ENCODE measurements around the gene LRRC8E.
"Not testable (repeated sequence)": the region's sequence is repeated elsewhere in the genome, so short reads cannot be mapped to it uniquely, and the experiment has no call there.

LRRC8E gene

DNA sequence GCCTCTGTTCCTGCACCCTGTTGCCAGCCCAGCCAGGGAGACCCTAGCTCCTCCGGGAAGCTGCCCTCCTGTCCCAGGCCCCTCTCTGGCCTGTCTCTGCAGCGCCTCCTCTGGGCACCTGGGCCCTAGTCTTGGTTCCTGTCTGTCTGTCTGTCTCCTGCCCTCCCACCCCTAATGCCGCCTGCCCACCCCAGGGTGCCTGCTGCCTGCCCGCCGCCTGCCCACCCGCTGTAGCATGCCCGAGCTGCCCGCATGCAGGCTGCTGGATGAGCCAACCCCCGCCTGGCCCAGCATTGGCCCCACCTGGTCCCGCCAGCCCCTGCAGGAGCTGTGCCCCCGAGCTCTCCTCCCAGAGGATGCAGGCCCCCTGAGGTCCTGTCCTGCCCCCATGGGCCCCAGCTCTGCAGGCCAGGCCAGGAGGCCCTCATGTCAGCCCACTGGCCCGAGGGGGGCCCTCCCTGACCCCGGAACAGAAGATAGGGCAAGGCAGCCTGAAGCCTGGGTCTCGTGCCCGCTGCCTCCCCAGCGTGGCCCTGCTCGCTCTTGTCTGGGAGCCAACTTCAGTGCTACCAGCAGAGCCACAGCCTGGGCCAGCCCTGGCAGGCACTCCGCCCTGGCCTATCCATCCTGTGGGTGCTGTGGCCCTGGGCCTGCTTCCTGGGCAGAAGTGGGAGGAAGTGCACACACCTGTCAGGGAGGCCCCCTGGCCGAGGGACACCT, 20.6 kb downstream of the LRRC8E start:
- DNase-seq (ENCODE audit: low read depth), result no peak

DNA sequence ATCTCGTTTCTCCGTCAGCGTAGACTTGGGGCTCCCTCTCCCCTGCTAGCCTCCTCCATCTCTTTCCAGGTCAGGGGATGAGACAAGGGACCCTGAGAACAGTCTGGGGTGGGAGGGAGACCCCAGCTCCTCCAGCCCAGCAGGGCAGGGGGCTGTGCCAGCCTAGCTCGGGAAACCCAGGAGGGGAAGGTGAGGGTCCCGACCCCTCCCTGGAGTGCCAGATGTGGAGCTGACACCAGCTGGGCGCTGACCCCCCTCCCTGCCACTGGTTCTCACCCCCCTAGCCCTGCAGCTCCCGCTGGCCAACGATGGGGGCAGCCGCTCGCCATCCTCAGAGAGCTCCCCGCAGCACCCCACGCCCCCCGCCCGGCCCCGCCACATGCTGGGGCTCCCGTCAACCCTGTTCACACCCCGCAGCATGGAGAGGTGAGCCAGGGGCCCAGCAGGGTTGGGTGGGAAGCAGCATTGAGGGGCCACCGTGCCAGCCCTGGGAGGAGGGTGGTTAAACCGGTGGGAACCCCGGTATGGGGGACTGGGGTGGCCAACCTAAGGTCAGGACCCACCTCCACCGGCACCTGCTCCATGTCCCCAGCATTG, 21.3 kb downstream of the LRRC8E start:
- no peak for DNase-seq (ENCODE audit: low read depth)

DNA sequence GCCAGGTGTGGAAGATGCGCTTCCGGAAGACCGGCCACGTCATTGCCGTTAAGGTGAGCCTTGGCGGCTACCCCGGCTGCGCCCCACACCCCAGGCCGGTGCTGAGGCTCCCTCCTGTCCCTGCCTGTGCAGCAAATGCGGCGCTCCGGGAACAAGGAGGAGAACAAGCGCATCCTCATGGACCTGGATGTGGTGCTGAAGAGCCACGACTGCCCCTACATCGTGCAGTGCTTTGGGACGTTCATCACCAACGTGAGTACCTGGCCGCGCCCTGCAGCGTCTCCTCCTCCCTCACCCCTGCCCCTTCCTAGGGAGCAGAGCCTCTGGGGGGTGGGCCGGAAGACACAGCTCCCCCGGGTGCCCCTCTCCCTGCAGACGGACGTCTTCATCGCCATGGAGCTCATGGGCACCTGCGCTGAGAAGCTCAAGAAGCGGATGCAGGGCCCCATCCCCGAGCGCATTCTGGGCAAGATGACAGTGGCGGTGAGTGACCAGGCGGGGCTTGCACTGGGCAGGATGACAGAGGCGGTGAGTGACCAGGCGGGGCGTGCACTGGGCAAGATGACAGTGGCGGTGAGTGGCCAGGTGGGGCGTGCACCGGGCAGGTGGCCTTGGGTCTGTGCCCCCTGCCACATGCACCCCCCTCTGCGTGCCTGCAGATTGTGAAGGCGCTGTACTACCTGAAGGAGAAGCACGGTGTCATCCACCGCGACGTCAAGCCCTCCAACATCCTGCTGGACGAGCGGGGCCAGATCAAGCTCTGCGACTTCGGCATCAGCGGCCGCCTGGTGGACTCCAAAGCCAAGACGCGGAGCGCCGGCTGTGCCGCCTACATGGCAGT, 22.2 kb downstream of the LRRC8E start:
- no peak for DNase-seq (ENCODE audit: low read depth)

DNA sequence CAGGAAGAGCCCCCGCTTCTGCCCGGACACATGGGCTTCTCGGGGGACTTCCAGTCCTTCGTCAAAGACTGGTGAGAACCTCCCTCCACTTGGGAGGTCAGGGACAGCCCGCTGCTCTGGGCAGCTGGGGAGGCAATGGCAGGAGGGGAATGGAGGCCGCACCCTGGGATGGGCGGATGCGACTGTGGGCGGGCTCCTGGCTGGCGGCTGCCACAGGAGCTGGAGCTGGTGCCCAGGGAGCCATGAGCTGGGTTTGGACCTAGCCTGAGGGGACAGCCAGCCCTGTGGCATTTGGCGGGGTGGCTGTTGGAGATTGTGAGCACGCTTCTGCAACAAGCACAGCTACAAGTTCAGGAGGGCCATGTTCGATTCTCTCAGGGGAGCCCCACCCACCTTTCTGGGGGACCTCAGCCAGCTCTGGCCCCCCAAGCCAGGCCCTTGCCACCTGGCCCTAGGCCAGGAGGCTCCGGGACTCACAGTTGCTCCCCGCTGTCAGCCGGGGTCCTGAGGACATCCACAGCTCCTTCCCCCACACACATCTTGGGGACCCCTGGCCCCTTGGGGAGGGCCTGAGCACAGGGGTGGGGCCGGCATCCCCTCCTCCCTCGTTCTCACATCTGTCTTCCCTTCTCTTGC, 23.3 kb downstream of the LRRC8E start:
- no peak for DNase-seq (ENCODE audit: low read depth)

DNA sequence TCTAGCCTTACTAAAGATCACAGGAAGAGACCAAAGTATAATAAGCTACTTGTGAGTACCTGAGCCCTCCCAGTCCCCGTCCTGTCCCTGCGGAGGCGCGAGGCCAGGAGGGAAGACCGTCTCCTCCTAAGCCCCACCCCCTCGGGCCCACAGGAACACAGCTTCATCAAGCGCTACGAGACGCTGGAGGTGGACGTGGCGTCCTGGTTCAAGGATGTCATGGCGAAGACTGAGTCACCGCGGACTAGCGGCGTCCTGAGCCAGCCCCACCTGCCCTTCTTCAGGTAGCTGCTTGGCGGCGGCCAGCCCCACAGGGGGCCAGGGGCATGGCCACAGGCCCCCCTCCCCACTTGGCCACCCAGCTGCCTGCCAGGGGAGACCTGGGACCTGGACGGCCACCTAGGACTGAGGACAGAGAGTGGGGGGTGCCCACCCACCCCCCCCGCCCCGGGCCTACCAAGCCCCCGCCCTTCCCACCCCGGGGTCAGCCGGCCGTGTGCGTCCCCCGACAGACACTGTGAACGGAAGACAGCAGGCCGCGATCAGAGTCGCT, 23.9 kb downstream of the LRRC8E start:
- no peak for DNase-seq (ENCODE audit: low read depth)

DNA sequence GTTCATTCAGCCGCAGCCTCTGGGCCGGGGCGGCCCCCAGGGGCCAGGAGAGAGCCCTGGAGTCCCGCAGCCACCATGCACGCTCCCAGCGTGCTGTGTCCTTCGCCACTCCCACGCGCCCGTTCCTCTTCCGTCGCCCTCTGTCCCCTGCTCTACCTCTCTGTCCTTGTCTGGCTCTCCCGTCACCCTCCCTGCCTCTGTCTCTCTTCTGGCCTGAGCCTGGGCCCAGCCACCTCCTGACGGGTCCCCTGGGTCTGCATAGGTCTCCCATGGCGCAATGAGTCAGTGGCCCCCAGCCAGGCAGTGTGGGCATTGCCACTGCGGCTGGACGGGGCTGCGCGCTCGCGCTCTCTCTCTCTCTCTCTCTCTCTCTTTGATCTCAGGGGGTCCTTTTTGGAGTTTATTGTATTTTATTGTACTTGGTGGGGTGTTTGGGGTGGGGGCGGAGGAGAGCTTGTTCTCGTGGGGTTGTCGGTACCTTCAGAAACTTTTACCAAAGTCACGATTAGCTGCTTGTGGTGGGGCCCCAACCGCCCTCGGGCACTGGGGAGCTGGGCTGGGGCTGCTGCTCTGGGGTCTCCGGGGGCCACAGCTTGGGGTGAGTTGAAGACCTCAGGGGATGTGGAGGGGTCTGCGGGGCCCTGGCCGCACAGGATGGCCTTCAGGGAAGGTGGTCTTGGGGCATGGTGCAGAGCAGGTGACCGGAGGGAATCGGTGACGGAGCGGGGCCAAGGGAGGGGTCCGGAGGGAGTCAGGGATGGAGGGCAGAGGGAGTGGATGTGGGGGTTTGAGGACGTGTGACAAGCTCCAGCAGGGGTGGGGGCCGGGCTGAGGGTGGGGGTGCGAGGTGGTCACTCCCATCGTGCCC, 24.6 kb downstream of the LRRC8E start:
- no peak for DNase-seq (ENCODE audit: low read depth)

DNA sequence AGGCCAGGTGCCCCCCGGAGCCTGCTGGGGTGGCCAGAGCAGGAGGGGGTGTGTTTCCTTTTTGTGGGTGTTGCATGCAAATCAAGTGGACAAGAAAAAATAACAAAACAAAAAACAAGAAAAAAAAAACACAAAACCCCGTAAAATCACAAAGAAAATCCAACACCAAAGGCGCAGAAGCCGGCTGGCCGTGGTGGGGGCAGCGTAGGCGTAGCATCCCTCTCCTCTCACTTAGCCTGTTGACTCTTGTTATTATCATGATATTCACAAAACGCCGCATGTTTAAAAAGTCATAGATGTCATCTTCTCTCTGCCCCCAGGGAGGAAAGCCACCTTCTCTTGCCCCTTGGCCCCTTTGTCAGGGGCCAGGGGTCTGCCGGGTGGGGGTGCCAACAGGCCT, 25.3 kb downstream of the LRRC8E start:
- no peak for DNase-seq (ENCODE audit: low read depth)

DNA sequence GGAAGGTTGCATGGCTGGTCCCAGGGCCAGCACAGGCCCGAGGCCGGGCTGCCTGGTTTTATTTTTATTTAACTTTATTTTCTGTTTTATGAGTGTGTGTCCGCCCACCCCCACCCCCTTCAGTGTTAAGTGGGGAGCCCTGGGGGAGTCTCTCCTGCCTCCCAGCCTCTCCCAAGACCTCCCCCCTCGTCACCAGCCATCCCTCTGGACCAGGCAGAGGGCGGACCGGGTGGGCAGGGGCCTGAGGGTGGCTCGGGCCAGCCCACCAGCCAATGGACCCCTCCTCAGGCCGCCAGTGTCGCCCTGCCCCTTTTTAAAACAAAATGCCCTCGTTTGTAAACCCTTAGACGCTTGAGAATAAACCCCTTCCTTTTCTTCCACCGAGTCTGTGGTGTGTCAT, 25.8 kb downstream of the LRRC8E start:
- no peak for DNase-seq (ENCODE audit: low read depth)

DNA sequence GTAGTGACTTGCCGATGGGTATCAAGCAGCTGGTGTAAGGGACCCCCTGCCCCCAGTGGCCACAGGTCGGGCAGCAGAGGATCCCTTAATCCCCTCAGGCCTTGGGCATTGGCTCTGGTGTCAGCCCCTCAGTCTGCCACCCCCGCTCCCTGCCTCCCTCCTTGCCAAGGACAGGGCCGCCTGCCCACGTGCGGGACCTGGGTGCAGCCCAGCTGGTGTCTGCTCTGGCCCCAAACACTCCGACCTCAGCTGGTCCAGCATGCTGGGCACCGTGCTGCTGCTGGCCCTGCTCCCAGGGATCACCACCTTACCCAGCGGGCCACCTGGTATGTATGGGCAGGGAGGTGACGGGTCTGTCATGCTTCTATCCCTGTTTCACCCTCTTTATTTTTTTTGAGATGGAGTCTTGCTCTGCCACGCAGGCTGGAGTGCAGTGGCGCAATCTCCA, 26.3 kb downstream of the LRRC8E start, which contains the start of gene TGFBR3L:
Gene TGFBR3L, plus strand, starts transcription at position 233 of the 448 bp plus-strand sequence.
- no peak for DNase-seq (ENCODE audit: low read depth)

DNA sequence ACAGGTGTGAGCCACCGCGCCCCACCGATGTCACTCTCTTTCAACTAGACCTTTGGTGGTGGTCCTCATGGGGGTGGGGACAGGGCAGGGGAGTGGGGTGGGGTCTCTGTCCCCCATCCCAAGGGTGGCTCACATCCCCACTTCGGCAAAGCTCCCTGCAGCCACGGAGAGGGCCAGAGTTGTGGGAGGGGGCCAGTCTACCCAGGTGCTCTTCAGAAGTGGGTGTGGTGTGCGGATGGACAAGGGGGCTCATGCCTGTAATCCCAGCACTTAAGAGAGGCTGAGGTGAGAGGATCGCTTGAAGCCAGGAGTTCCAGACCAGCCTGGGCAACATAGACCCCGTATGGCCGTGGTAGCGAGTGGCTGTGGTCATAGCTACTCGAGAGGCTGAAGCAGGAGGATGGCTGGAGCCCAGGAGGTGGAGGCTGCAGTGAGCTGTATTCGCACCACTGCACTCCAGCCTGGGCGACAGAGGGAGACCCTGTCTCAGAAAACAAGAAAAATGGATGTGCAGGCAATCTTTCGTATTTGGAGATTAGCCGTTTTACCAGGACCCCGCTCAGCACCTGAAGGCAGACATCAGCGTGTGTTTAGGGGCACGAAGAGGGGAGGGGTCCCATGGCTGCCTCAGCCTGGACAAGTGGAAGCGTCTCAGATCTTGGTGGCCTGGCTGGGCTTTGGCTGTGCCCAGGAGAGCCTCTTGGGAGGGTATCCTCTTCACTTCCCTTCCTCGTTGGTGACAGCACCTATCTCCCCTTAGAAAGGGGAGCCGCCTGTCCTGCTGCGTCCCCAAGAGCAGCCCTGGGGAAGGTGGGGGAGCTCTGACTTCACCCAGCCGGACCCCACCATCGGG, 27.2 kb downstream of the LRRC8E start:
- DNase-seq (ENCODE audit: low read depth), result no peak

DNA sequence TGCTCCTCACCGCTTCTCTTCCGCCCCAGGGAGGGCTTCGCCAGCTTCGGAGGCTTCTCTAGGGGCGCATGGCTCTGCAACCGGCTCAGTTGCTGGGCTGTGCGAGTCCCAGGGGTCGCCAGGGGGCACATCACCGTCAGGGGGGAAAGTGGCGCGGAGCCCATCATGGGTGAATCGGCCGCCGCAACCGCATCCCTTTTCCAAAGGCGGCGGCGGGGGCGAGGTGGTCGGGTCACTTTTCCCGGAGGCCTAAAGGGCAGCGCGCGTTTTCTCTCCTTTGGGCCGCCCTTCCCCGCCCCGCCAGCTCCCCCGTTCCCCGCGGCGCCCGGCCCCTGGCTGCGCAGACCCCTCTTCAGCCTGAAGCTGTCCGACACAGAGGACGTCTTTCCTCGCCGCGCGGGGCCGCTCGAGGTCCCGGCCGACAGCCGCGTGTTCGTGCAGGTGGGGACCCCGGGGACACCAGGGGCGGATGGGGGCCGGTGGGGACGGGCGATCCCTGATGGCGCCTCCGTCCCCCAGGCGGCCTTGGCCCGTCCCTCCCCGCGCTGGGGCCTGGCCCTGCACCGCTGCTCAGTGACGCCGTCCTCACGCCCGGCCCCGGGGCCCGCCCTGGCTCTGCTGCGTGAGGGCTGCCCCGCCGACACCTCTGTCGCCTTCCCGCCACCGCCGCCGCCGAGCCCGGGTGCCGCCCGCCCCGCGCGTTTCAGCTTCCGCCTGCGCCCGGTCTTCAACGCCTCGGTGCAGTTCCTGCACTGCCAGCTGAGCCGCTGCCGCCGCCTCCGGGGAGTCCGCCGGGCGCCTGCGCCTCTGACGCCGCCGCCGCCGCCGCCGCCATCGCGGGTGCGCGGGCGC, 28.0 kb downstream of the LRRC8E start:
- no peak for DNase-seq (ENCODE audit: low read depth)

DNA sequence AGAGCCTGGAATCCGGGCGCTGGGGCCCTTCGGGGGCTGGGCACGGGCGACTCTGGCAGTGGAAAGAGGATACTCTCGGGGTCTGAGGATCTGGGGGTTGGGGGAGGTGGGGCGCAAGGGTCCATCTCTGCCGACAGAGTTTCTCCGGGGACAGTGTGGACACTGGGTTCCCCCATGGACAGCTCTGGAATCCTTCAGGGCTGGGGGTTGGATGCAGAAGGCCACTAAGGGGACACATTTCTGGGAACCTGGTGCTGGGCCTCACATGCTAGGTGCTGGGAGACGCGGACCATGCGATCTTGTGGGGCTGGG, 28.6 kb downstream of the LRRC8E start:
- no peak for DNase-seq (ENCODE audit: low read depth)

DNA sequence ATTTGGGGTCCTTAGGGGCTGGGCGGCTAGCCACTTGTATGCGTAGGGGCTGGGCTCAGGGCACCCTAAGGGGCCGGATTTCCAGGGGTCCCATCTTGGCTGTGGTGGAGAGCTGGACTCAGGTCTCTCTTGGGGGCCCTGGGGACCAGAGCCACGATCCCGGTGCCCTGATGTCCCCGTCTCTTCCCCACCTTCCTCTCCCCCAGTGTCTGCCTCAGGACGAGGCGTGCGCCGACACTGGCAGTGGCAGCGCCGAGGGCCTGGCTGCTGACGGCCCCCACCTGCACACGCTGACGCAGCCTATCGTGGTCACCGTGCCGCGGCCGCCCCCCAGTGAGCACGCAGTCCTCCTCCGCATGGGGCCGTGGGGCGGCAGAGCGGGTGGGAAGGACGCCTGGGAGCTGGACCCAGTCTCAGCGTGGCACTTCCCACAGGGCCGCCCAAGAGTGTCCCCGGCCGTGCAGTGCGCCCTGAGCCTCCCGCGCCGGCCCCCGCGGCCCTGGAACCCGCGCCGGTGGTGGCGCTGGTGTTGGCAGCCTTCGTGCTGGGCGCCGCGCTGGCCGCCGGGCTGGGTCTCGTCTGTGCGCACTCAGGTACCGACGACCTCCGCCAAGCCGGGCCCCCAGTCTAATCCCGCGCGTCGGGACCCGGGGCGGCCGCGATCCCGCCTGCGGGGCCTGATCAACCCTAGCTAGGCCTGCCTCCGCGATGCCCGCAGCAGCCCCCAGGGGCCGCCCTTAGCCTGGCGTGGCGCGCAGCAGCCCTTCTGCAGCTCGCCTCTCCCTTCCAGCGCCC, 29.2 kb downstream of the LRRC8E start:
- no peak for DNase-seq (ENCODE audit: low read depth)

DNA sequence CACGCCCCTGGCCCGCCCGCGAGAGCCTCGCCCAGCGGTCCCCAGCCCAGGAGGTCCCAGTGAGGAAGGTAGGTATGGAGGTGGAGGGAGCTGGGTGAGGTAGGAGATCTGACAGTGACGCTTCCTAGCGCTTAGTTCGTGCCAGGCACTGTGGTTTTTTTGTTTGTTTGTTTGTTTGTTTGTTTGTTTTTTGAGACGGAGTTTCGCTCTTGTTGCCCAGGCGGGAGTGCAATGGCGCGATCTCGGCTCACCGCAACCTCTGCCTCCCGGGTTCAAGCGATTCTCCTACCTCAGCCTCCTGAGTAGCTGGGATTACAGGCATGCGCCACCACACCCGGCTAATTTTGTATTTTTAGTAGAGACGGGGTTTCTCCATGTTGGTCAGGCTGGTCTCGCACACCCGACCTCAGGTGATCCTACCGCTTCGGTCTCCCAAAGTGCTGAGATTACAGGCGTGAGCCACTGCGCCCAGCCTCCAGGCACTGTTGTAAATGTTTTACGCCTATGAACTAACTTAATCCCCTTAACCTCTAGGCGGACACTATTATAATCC, 29.8 kb downstream of the LRRC8E start:
- DNase-seq (ENCODE audit: low read depth), result not testable (repeated sequence)

DNA sequence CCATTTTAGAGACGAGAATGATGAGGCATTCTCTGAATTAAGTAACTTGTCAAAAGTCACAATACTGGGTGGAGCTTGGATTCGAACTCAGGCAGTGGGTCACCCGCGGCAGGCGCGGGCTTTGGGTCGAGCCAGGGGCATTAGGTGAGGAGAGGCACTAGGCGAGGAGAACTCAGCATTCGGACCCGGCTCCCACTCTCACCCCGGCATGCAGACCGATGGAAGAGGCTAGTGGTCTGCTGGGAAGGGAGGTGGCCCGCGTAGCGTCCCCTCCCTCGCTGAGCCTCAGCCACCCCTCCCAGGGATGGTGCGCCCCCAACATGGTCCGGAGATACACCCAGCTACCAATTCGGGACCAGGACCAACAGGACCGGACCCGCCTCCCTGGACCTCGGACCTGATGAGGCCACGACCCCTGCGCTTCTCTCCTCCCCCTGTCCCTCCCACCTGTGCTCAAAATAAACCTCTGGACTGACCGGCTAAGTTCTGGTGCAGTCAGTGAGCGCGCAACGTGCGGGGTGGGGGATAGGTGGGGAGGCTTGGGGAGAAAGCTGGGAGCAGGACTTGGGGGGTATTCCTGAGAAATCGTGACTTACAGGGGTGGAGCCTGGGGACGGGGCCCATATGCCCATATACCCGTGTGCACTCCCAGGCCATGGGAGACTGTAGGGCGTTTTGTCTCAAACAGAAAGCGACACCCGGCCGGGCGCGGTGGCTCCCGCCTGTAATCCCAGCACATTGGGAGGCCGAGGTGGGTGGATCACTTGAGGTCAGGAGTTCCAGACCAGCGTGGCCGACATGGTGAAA, 30.5 kb downstream of the LRRC8E start:
- DNase-seq (ENCODE audit: low read depth), result no peak

DNA sequence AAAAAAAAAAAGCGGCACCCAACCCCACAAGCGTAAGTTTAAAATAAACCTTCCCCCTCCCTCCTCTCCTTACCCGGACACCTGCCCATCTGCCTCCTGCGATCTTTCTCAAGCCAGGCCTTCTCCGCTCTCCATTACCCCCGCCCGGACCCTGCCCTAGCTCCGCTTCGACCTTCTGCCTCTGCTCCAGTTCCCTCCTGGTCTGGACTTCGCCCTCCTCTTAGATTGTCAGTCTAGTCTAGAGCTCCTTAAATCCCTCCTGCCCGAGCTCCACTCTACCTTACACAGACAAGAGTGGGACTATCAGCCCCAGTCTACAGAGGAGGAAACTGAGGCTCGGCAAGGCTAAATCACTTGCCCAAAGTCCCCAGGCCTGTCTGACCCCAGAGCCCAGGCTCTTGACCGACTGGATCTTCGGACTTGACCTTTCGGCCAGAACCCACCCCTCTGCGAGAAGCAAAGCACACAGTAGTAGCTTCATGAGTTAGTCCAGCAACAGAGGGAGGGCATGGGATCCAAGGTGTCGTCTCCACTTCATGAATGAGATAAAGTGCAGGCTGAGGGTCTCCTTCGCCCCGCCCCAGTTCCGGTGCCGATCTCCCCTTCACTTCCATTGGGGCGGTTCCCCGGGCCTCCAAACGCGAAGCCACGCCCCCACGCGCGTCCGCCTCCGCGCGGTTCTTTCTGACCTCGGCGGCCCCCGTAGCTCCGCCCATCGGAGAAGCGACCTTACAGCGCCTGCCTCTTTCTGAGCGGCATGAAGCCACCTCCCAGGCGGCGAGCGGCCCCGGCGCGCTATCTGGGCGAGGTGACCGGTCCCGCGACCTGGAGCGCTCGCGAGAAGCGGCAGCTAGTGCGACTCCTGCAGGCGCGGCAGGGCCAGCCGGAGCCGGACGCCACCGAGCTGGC, 31.6 kb downstream of the LRRC8E start, which contains the start of gene SNAPC2:
Gene SNAPC2, plus strand, starts transcription at position 729 of the 909 bp plus-strand sequence. Its CDS starts 29 bp downstream, at position 758.
- DNase-seq (ENCODE audit: low read depth), result peak; percentile 90
